Activated T-cell treated with anti-CD3 and anti-CD28 coated beads for 24 hours (primary cell): ENCODE data around the gene GPR55.

Experiments
- DNase-seq: peaks from one replicate; pipeline ENCODE4 v3.0.0-alpha.2; 2020; ENCODE audit warnings: low read depth

GPR55 gene

DNA sequence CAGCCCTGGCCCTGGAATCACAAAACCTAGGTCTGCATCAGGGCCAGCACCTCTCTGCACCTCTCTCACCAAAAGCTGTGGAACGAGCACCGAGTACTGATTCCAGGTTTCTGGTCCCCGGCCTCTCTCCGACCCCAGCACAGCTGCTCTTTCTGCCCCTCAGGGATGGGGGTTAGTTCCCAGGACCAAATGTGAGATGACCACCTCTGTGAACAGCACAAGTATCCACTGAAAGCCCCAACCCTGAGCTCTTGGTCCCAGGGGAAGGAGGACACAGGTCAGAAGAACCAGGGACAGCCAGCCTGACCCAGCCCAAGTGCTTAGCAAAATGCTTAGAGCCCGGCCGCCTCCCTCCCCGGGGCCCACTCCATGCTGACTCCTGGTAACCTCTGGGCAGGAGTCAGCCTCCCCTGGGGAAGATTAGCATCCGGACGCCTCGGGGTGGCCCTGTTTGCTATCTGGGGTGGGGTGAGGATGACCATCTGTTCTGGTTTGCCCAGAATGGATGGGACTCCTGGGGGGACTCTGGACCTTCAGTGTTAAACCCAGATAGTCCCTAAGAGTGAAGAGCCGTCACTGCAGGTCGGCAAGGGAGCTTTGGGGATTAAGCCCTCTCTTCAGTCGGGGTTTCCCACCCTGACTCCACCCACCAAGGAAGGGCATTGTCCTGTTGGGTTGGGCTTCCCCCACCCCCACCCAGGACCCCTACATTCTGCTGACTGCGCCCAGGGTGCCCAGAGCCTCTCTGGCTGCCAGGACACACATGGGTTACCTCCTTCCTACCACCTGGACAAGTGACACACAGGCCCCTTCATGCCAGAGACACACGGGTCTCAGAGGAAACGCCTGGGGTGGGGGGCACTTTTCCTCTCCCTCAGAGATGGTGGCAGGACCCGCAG, 9.4 kb upstream of the GPR55 start:
- no peak for DNase-seq

DNA sequence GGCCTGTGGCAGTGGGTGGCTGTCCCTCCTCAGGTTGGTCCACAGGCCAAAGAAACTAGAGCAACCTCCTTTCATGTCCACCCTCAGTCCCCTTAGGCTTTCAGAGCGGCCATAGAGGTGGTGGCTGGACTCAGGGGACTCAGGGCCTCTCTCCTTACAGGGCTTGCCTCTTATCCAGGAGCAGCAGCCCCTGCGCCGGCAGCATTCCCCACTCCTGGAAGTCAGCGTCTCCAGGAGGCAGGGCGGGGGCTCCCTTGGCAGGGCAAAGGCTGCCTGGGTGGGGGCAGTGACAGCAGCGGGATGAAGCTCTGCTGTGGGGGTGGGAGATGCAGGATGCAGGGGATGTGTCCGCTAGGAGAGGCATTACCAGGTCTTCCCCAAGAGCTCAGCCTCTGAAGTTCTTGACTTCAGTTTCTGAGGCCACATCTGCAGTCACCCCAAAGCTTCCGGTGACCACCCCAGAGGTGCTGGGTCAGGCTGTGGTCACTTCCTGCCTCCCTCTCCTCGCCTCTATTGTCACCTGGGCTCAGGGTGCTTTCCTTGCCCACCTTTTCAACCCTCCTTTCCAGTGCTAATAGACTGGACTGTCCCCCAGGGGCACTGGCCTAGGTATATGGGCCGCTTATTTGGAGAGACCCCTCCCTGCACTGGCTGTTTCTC, 8.6 kb upstream of the GPR55 start:
- DNase-seq = no peak

DNA sequence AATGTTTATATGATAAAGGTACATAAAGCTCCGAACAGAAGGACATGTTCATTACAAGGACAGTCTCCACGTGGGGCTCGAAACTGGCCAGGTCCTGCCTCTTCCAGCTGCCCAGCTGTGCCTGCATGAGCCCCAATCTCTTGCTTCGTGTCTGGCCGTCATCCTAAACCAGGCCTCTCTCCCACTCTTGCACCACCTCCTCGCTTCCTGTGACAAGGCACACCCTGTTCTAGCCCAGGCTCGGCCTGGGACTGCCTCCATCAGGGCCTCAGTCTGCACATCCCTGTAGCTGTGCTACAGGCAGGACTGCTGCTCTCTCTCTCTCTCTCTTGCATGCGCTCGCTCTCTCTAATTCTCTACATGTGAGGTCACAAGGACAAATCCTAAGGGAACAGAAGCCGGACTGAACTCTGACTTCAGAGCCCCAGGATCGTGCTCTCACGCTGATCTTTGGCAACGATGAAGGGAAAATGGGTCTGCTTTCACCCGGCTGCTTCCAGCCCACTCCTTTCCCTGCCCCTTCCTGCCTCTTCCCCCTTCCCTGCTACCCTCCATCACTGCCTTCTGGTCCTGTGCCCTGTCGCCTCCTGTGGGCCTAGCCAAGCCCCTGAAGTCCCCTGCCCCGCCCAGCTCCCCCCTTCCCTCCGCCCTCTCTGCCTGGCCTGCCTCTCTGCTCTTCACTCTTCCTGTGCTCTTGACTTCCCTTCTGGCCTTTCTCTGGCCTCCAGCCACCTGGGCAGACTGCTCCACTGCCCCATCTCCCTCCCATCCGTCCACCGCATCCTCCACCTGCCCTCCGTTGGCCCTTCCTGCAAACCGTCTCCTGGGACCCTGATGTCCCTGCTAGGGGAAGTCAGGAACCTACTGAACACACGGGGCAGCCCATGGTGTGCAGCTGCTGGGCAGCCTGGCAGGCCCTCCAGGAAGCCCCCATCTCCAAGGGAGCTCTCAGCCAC, 7.8 kb upstream of the GPR55 start:
- DNase-seq = no peak

DNA sequence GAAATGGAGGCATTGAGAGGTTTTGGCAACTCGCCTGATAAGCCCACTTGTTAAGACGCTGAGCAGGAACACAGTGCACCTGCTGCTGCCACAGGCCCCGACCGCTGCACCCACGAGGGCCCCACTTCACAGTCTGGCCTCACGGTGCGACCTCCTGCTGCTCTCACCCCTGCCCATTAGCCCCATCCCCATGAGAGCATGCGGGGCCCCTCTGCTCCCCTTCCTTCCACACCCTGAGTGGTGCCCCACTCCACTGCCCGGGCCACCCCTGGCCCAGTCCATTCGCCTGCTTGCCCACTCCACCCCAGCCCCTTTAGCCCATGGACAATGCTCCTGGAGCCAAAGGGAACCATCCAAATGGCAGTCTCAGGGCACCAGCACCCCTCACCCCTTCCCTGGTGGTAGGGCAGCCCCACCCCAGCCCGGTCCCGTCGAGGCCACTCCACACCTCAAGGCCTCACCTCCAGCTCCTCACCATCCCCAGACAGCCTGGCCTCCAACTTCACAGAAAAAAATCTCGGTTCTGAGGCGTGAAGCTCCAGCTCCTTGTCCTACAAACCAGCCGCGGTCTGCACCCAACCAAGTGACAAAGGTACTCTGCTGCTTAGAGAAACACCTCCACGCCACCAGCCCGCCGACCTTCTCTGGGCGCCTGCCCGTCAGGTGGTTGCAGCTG, 6.7 kb upstream of the GPR55 start:
- DNase-seq = no peak

DNA sequence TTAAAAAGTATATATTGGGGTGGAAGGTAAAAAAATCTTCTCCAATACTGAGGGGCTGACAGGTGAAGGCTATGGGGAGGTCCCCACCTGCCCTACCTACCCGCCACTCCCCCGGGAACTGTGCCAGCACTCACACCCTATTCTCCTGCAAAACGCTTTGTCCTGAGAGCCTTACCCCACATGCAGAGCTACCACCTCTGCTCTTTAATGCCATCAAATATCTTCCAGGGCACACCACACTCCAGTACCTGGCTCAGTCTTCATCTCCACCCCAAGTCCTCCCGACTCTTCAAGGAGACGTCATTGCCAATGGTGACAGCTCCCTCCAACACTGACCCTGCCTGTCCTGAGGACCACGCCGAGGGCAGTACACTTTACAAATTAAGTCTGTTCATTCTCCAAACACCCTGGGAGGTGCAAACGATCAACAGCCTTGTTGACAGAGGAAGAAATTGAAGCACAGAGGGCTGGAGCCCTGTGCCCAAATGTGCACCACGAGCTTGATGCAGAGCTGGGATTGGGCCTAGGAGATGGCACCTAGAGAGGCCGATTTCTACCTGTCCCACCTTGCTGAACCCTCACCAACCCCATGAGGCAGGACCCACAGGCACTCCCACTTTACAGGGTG, 6.0 kb upstream of the GPR55 start:
- no peak for DNase-seq

DNA sequence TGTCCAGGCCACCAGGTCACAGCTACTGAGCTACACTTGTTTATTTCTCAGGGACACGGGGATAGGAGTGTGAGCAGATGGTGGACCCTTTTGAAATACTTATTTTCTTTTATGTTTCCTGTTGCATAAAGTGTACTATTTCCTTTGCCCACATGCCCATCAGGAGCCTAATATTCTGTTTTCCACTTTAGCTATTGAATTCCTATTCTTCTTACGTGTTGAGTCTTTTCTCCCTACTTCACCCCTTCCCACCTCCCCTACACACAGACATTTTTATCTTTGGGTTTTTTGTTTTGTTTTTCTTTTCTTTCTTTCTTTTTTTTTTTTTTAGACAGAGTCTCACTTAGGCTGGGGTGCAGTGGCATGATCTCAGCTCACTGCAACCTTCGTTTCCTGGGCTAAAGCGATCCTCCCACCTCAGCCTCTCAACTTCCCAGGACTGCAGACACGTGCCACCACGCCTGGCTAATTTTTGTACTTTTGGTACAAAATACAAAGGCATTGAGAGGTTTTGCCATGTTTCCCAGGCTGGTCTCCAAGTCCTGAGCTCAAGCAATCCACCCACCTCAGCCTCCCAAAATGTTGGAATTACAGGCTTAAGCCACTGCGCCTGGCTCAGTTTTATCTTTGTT, 5.2 kb upstream of the GPR55 start:
- no peak for DNase-seq

DNA sequence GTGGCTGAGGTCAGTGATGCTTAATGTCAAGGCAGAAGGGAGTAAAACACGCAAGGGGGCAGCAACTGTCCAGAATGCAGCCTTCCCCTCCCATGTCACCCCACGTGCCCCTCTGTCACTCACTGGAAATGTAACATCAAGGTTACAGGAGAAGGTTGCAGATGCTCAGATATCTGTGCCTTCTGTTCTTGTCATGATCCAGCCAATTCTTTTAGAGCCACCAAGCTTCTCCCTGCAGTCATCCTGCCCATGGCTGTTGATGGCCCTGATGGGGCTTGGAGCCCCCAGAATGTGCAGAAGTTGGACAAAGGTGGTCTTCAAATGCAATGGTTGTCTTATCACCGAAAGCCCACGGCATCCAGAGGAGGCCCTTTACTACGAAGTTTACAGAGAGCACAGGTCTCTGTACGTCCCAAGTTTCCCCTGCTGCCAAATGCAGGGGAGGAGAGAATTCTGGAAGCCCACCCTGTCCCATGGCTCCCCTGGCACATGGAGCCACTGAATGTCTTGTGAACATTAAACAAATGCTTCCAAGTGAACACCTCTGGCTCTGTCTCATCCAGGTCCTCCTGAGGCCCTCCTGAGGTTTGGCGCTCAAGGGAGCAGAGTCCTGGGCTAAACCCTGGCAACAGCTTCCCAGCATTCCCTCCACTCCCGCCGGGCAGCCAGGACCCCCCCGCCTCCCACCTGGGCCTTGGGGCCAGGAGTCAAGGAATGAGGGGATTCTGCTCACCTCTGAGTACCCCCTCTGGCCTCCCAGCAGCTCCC, 4.5 kb upstream of the GPR55 start:
- DNase-seq = no peak

DNA sequence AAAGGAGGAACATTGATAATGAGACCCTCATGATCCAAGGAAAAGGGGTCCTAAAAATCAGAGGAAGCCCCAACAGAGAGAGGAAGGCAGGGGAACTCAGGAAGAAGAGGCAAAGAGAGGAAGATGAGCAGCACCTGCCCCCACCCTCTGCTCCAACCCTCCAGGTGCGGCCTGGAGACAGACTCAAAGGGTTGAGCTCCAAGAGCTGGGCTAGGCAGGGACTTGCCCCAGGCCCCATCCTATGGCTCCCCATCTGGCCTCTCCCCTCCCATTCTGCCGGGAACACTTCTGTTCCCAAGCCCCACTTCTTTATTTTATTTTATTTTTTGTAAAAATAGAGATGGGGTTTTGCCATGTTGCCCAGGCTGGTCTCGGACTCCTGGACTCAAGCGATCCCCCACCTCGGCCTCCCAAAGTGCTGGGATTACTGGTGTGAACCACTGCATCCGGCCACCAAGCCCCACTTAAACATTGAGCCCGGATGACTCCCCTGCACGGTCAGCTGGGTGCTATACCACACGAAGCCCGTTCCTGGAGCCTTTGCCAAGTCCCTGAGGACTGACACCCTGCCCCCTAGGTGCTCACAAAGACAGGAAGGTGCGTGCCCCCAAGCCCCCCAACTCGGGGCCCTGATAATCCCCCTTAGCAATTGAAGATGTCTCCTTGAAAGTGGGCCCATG, 3.8 kb upstream of the GPR55 start:
- no peak for DNase-seq

DNA sequence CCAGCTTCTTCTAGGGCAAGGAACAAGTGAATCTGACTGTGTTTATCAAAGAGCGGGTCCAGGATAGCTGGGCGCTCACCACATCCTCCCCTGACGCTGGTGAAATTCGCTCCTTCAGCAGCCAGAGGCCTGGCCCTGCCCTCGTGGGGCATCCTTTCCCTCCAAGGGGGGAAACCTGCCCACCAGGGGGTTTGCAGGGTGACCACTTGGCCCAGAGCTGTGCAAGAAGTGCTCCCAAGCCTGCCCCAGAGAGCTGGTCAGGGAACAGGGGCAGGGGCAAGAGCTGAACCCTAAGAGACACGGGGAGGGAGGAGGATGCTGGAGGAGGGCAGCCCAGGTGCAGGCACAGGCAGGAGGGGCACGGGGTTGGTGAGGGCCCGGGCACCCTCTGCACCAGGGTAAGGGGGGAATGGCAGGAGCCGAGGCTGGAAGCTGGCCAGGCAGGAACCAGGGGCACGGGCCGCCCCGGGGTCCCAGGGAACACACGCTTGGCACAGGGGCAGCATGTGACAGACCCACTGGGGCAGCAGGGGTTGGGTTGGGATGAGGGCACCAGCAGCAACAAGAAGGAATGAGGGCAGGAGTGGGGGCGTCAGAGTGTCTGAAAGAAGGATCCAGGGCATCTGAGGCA, 2.8 kb upstream of the GPR55 start:
- DNase-seq = no peak

DNA sequence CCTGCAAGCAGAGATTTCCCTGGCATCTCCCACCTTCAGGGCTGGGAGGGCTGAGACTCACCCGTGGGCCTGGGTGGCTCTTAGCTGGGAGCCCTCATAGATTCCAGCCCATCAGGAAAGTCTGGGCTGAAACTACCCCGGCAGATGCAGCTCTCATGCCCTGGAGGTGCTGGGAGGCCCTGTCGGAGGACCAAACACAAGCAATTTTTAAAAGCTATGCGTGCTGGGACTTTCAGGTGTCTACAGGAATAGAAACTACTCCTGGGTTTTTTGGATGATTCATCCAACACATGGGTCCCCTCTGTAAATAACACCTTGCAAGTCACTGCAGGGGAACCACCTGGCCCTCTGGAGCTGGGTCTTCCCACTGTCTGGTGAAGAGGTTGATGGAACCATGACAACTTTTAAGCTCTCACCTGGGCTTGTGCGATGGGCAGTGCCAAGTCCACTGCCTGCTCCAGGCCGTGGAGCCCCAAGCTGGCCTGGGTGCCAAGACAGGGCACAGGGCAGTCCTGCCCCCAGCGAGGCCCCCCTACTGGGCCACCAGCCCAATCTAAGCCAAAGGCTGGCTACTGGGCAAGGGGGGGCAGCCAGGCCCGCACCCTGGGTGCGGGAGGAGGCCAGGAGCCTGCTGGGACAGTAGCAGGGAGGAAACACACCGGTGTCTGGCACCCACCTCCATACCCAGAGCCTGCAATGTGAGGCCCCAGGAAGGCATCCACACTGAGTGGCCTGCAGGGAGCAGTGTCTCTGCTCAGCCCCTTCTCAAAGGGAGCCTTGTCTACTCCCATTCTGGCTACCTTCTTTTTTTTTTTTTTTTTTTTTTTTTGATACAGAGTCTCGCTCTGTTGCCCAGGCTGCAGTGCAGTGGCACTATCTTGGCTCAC, 1.1 kb upstream of the GPR55 start:
- DNase-seq = peak; percentile 48

DNA sequence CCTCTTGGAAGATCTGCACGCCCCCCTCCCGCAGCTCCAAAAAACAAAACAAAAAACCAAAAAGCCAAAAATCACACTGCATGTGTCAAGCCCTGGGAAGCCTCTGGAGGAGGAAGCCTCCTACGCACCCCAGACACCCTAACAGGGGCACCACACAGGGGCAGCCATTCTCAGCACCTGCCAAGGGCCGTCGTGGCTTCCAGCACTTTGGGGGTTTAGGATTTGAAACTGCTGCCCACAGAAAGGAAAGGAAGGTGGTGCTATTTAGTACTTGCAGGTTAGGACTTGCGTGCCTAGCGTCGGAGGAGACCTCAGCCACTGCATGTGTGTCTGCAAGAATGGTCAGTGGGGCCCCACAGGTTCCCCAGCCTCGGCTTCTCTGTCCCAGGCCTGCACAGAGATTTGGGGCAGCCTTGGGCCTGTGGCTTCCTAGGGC, 419 bp upstream of the GPR55 start:
- DNase-seq = peak; percentile 29

DNA sequence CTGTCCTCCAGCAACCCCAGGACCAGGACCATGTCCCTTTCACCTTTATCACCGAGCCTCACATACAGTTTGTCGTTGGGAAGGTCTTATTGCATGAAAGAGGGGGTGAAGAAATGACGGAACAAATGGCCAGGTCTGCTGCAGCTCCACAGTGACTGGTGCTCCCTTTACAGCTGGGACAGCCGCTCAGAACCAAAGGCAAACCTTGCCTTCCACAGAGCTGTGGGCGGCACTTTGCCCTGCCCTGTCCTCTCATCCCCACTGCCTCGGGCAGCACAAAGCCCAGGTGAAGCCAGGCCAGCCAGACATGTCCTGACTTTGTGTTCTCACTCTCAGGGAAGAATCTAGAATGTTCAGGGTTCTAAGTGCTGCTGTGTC, 961 bp downstream of the GPR55 start:
- no peak for DNase-seq

DNA sequence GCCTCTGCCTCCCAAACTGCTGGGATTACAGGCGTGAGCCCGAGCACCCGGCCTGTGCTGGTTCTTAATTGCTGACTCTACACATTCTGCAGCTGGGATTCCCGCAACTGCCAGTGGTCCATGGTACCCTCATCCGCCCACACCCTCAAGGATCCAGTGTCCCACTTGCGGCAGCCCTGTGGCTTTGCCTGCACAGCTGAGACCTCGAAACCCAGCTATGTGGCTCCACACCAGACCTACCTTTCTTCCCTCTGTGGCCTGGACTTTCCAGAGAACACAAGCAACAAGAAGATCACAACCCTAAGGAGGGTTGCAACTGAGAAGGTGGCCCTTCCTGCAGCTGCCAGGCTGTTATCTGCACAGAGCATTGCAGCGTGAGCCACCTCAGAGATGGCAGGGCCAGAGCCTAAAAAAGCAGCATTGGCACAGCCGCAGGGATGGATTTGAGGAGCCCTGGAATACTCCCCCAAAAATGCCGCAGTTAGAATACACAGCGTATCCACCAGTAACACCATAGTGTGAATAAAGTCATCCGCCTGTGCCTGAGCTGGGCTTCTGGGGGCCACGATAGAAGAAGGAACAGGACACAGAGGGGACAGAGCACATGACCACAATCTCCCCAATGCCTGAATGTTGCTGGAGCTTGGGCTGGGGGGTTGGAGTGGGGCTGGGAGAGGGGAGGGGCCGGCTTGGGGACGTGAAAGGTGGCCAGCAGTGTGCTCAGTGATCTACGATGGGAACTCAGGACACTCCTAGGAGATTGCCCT, 1.9 kb downstream of the GPR55 start:
- no peak for DNase-seq

DNA sequence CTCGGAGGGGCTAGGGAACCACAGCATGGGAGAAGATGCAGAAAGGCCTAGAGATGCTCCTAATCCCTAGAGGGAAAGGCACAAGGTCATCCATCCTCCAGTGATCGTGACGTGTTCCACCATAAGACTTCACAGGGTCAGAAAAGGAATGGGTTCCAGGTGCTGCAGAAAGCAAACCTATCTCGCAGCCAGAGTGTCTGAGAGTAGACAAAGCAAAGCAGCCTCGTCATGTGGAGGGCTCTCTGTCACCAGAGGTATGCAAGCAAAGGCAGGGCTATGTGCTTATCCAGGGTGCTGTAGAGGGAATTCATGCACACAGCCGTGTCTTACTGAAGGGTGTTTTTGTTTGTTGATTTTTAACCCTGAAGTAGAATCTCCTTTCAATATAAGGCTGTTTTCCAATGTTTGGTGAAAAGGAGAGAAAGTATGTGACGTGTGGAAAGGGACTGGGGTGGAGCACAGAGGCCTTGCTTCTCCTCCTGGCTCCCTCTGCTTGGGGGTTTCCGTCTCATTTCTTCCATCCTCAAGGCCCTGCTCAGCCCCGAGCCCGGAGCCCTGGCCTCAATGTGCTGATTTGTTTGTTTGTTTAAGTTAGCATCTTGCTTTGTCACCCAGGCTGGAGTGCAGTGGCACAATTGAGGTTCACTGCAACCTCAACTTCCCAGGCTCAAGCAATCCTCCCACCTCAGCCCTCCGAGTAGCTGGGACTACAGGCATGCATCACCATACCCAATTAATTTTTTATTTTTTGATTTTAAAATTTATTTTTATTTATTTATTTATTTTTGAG, 3.0 kb downstream of the GPR55 start:
- no peak for DNase-seq

DNA sequence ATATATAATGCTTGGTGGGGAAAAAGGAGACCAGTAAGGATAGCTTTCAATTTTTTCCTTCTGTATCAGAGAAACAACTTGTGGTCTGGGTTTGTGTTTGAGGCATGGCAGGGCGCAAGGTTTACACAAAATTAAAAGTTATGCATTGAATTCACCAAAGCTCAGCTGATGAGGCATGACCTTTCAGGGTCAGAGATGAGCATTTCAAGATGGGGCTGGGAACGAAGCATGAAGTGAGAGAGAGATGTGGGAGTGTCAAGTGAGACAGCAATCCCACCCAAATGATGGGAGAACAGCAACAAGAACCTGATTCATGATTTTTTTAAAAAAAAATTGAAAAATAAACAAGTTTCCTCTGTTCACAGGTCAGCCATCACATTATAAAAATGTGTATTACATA, 4.9 kb downstream of the GPR55 start:
- no peak for DNase-seq

DNA sequence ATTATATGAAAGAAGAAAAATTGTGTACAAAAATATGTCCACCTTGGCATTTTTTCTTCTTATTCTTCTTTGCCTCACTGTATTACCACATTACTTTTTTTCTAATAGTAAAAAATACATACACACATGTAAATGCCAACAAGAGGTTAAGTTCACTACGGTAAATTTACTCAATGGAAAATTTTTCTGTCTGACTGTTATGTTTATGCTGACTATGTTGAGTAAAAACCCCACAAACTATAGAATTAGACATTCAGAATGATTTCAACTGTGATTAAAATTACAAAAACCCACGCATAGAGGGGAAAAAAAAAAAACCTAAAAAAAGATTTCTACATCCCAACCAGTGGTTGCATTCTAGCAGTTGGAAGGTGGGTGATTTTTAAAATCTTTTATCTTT, 5.4 kb downstream of the GPR55 start:
- DNase-seq = no peak
